Prostate gland (tissue), 2 donors: Measurements from ENCODE around the gene MYL12B.

ENCODE experiments used
- CTCF ChIP-seq, 4 experiments: fragments of 200-600 bp in 2 of 4; fragments of 450-650 bp in 2 of 4; sonication (generic) in 2 of 4; IDR thresholded peaks; 1 replicate in 3 of 4; 2 replicates in 1 of 4; pipeline ENCODE4 v1.5.1; 2016 to 2019; ENCODE audit warnings: antibody characterized with exemption in 4 of 4, mild to moderate bottlenecking in 2 of 4, moderate library complexity in 2 of 4
- POLR2A ChIP-seq: fragments of 450-650 bp; IDR thresholded peaks from one replicate; pipeline ENCODE4 v1.6.1; 2016; ENCODE audit warnings: antibody characterized with exemption, mild to moderate bottlenecking

- no peak for TF ChIP-seq CTCF (IDR thresholded peaks at IDR 0.05)
- TF ChIP-seq POLR2A, result no peak
Observed at GRCh38 chr18:3226048-3226447, 35.9 kb upstream of the MYL12B start.
